OCI-LY3 (cell line): ENCODE measurements around the gene ATP8B1.

Experiments
- EZH2phosphoT487 ChIP-seq: fragments of 200-600 bp; shearing (Covaris generic); IDR thresholded peaks from 2 replicates; pipeline ENCODE4 v1.6.1; 2018; ENCODE audit warnings: antibody characterized with exemption, mixed run types, low read depth
- TF ChIP-seq, protein P1 (sequence below): fragments of 200-600, 300-600 bp; sonication (generic); IDR thresholded peaks from 2 replicates; pipeline ENCODE4 v1.5.1; 2014; ENCODE audit warnings: antibody characterized with exemption, low read length, low read depth

DNA sequence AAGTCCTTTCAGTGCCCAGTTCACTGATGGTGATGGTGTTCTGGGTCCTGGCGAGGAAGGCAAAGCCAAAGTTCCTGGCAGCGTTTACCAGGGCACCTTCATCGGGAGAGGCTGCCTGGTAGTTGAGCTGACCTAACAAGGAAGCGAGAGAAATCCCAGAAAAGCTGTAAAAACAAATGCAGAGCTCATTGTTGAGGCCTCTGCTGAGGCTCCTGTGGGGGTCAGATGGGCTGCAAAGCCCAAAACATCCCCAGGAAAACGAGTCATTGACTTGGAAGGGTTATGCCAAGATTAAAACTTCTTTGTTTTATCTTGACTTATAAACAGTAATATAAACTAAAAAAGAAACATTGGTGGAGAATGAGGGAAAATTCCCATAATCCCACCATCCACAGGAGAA lies 128.2 kb downstream of the ATP8B1 start:
- TF ChIP-seq, protein P1, sequence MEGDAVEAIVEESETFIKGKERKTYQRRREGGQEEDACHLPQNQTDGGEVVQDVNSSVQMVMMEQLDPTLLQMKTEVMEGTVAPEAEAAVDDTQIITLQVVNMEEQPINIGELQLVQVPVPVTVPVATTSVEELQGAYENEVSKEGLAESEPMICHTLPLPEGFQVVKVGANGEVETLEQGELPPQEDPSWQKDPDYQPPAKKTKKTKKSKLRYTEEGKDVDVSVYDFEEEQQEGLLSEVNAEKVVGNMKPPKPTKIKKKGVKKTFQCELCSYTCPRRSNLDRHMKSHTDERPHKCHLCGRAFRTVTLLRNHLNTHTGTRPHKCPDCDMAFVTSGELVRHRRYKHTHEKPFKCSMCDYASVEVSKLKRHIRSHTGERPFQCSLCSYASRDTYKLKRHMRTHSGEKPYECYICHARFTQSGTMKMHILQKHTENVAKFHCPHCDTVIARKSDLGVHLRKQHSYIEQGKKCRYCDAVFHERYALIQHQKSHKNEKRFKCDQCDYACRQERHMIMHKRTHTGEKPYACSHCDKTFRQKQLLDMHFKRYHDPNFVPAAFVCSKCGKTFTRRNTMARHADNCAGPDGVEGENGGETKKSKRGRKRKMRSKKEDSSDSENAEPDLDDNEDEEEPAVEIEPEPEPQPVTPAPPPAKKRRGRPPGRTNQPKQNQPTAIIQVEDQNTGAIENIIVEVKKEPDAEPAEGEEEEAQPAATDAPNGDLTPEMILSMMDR: no peak
- no peak for TF ChIP-seq EZH2phosphoT487
